Fibroblast of pulmonary artery (primary cell): ENCODE measurements around the gene PRR30.

ENCODE experiments used
- DNase-seq: peaks from one replicate; pipeline ENCODE4 v3.0.0-alpha.2; 2010; ENCODE audit warnings: low read depth
- H3K4me3 ChIP-seq: replicated peaks from 2 replicates; pipeline ENCODE4 v1.5.1; 2011; ENCODE audit warnings: low read depth, mild to moderate bottlenecking, control low read depth, low read length, moderate library complexity
- TF ChIP-seq, protein P1 (sequence below): IDR thresholded peaks from 2 replicates; pipeline ENCODE4 v1.5.1; 2011; ENCODE audit warnings: mild to moderate bottlenecking, control low read depth, low read length, inconsistent platforms; ENCODE audit errors: missing control alignments

The PRR30 gene

DNA sequence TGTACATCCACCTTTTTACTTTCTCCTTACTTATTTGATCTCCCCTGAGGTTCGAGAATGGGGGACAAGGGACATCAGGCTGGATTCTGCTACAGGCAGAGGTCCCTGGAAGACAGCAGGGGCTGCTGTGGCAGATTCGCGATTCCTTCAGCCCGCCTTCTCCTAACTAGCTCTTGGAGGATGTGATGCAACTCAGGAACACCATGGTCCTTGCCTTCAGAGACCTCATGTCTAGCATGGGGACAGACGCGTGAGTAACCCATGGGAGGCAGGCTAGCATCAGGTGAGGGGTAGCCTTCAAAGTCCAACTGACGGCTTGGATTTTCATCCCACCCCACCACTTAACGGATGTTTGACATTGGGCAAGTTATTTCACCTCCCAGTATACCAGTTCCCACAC, 8.7 kb upstream of the PRR30 start:
- TF ChIP-seq, protein P1, sequence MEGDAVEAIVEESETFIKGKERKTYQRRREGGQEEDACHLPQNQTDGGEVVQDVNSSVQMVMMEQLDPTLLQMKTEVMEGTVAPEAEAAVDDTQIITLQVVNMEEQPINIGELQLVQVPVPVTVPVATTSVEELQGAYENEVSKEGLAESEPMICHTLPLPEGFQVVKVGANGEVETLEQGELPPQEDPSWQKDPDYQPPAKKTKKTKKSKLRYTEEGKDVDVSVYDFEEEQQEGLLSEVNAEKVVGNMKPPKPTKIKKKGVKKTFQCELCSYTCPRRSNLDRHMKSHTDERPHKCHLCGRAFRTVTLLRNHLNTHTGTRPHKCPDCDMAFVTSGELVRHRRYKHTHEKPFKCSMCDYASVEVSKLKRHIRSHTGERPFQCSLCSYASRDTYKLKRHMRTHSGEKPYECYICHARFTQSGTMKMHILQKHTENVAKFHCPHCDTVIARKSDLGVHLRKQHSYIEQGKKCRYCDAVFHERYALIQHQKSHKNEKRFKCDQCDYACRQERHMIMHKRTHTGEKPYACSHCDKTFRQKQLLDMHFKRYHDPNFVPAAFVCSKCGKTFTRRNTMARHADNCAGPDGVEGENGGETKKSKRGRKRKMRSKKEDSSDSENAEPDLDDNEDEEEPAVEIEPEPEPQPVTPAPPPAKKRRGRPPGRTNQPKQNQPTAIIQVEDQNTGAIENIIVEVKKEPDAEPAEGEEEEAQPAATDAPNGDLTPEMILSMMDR, result no peak
- DNase-seq, result no peak
- no peak overlapping the region for H3K4me3 ChIP-seq

DNA sequence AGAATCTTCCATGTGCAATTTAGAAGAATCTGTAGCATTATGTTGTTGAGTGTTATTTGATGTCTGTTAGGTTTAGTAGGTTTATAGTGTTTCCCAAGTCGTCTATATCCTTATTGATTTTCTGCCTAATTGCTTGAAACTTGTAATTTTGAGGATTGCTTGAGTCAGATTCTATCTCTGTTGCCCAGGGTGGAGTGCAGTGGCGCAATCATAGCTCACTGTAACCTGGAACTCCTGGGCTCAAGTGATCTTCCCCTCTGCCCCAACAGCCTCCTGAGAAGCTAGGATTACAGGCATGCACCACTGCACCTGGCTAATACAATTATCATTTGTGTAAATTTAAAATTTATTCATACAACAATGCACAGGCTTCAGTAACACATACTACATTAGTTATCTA, 6.5 kb upstream of the PRR30 start:
- H3K4me3 ChIP-seq, result no peak overlapping the region
- no peak for DNase-seq
- TF ChIP-seq, protein P1, result no peak

DNA sequence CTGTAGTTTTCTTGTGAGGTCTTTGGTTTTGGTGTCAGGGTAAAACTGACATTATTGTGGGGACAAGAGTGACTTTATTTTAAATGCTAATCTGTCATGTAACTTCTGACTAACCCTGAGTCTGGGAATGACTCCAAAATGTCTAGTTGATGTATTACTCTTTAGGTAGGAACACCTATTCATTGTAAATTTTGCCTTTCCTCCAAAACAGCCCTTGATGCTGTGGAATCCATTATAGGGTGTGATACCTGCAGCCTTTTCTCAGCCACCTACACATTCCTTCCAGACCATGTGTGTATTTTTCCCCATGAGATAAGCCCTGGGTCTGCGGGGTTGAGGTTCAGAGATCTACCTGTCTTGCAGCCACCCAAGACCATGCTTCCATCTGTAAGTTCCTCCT, 4.1 kb upstream of the PRR30 start:
- TF ChIP-seq, protein P1, result no peak
- no peak for DNase-seq
- no peak overlapping the region for H3K4me3 ChIP-seq

DNA sequence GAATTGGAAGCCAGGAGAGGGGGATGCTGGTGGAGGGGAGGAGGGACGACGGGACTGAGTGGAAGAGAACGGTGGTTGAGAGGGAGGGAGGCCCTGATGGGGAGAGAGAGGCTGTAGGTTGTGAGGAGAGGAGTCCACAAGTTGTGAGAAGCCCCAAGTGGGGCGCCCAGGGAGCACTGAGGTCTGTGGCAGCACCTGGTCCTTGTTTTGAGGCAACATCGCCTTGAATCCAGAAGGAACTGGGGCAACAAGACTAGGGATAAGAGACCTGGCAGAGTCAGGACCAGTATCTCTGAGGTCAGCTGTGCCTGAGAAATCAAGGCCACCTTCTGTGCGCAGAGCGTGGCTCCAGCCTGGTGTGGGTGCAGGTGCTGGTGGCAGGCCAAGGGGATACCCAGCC, 1.1 kb downstream of the PRR30 start:
- DNase-seq, result no peak
- TF ChIP-seq, protein P1, result no peak
- H3K4me3 ChIP-seq, result no peak overlapping the region

DNA sequence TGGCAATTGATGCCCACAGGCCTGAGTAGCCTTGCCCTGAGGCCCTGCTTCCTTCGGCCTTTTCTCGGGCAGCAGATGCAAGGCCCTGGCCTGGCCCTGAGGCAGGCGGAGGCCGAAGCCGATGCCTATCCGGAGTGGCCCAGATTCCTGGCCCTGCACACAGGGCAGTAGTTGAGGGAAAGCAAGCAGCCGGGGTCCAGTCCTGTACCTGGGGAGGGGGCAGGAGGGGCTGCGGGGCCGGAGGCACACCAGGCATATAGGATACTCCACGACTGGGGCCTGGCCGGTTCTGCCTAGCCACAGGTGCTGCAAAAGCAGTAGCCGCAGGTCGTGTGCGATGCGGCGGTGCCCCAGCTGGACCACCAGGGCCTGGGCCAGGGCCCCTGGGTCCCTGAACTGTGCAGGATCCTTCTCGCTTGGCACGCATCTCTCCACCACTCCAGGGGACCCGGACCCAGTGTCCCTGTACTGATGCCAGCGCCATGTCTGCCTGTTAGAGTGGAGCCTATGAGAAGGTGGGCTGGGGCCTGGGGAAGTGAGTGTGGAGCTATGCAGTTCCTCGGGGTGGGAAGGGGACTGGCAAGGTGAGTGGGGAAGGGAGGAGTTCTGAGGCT, 1.8 kb downstream of the PRR30 start:
- no peak overlapping the region for H3K4me3 ChIP-seq
- TF ChIP-seq, protein P1, result no peak
- no peak for DNase-seq

DNA sequence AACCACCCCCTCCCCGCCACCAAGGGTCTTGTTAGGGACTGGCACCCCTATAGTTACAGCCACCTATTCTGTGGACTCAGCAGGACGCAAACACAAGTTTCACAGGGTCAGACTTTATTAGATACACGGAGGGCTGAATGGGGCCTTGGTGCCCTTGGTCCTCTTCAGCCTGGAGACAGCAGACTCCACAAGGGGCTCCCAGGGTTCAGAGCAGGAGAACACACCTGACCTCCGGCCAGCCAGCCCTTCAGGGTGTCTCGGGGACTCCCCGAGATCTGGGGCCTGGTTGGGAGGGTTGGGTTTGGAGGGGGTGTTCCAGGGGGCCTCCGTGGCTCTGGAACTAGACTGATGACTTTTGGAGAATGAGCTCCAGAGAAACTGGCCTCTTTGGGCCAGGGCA, 2.5 kb downstream of the PRR30 start:
- no peak overlapping the region for H3K4me3 ChIP-seq
- DNase-seq, result no peak
- TF ChIP-seq, protein P1, result no peak

DNA sequence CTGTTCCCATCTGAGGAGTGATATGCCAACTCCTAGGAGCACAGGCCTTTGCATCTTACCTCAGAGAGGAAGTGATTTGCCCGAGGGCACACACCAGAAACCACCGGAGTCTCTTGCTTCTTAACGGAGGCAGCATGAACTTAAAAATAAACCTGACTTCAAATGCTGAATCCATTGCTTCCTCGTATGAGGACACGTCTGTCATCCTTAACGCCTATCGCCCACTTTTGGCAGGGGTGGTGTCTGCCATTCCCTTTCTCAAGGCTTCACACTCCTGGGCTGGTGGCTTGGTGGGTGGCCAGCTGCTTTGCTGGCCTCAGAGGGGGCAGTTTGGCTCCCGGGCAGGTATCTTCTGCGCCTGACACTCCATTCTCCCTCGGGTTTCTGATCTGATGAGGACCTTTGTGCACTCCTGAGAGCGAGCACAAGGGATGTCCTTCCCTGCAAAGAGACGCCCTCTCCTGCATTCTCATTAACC, 3.7 kb downstream of the PRR30 start:
- no peak overlapping the region for H3K4me3 ChIP-seq
- TF ChIP-seq, protein P1, result no peak
- no peak for DNase-seq
